HepG2 (cell line): ENCODE measurements around the gene TMEM134. TPM values are rescaled to one million over a fixed set of nuclear protein-coding genes. Genes with fewer than 3 reads are reported as not detected.
A peak's percentile ranks its signal among the peaks of the same experiment; 100 is the strongest.

Experiments used
- ATF7 ChIP-seq, 2 experiments: fragments of 450-650 bp in 1 of 2; sonication (generic) in 1 of 2; formaldehyde crosslinking in 1 of 2; IDR thresholded peaks; 2 replicates each; pipeline versions ENCODE4 v1.4.0 to v1.6.1; 2016 to 2020; ENCODE audit warnings: antibody characterized with exemption in 1 of 2, mild to moderate bottlenecking in 1 of 2, missing genetic modification reagents in 1 of 2
- DMAP1 ChIP-seq: IDR thresholded peaks from 2 replicates; pipeline ENCODE4 v1.6.1; 2016
- ERF ChIP-seq: IDR thresholded peaks from 2 replicates; pipeline ENCODE4 v1.6.1; 2018; ENCODE audit warnings: missing biosample characterization, missing genetic modification reagents
- IKZF1 ChIP-seq: fragments of 450-650 bp; IDR thresholded peaks from 2 replicates; pipeline ENCODE4 v1.7.1; 2016
- KDM5A ChIP-seq: fragments of 200-600 bp; sonication (generic); IDR thresholded peaks from 2 replicates; pipeline ENCODE4 v1.7.0; 2018; ENCODE audit warnings: antibody characterized with exemption, mild to moderate bottlenecking, low read length, borderline replicate concordance
- NBN ChIP-seq: fragments of 450-650 bp; conservative IDR thresholded peaks from 2 replicates; pipeline ENCODE4 v1.6.1; 2017
- REXO4 ChIP-seq: sonication (generic); formaldehyde crosslinking; IDR thresholded peaks from 2 replicates; pipeline ENCODE4 v1.8.0; 2022; ENCODE audit warnings: missing genetic modification reagents, mild to moderate bottlenecking, borderline replicate concordance
- RORA ChIP-seq: sonication (generic); formaldehyde crosslinking; IDR thresholded peaks from 2 replicates; pipeline ENCODE4 v1.5.0; 2020; ENCODE audit warnings: mild to moderate bottlenecking, missing genetic modification reagents, moderate library complexity
- SAFB2 ChIP-seq: sonication (generic); formaldehyde crosslinking; IDR thresholded peaks from 2 replicates; pipeline ENCODE4 v1.5.1; 2020; ENCODE audit warnings: missing genetic modification reagents, low read depth, mild to moderate bottlenecking, borderline replicate concordance
- TOPORS ChIP-seq: sonication (generic); formaldehyde crosslinking; IDR thresholded peaks from 2 replicates; pipeline ENCODE4 v1.8.0; 2023; ENCODE audit warnings: mild to moderate bottlenecking, missing genetic modification reagents
- ZNF143 ChIP-seq: sonication (generic); formaldehyde crosslinking; IDR thresholded peaks from 2 replicates; pipeline ENCODE4 v1.4.0; 2020; ENCODE audit warnings: missing genetic modification reagents
- ZNF256 ChIP-seq: sonication (generic); formaldehyde crosslinking; conservative IDR thresholded peaks from 2 replicates; pipeline ENCODE4 v1.4.0; 2020; ENCODE audit warnings: missing genetic modification reagents
- ZNF546 ChIP-seq: sonication (generic); formaldehyde crosslinking; conservative IDR thresholded peaks from 2 replicates; pipeline ENCODE4 v1.8.1; 2023; ENCODE audit warnings: mild to moderate bottlenecking, missing genetic modification reagents
- ZNF660 ChIP-seq: sonication (generic); formaldehyde crosslinking; IDR thresholded peaks from 2 replicates; pipeline ENCODE4 v1.5.1; 2020; ENCODE audit warnings: mild to moderate bottlenecking, low read depth, missing genetic modification reagents, borderline replicate concordance
- ZNF713 ChIP-seq: sonication (generic); formaldehyde crosslinking; IDR thresholded peaks from 2 replicates; pipeline ENCODE4 v1.4.0; 2020; ENCODE audit warnings: mild to moderate bottlenecking, missing genetic modification reagents
- polyA plus RNA-seq, 8 experiments: library from polyadenylated mRNA; depleted of rRNA in 3 of 8; stranded (reverse) in 7 of 8; unstranded in 1 of 8; fragments of >200 nt; fragmentation: Illumina TruSeq in 4 of 8; extraction: Trizol in 4 of 8; gene quantifications; 2 replicates each; pipeline versions ENCODE4 v1.2.1 to v1.2.3, GENCODE V29; 2011 to 2016; ENCODE audit warnings: low read depth in 4 of 8, missing spikeins in 1 of 8, mixed read lengths in 1 of 8; ENCODE audit not compliant: insufficient read depth in 1 of 8
- total RNA-seq, 5 experiments: library from RNA; depleted of rRNA; stranded (reverse); fragments of >200 nt; fragmentation: Illumina TruSeq; extraction: Trizol; gene quantifications; 2 replicates each; pipeline ENCODE4 v1.2.3, GENCODE V29; 2016; ENCODE audit warnings: low read depth in 1 of 5
- TF ChIP-seq, protein P1 (sequence below): sonication (generic); formaldehyde crosslinking; IDR thresholded peaks from 2 replicates; pipeline ENCODE4 v1.4.0; 2020; ENCODE audit warnings: missing genetic modification reagents, borderline replicate concordance
- TF ChIP-seq, protein P2 (sequence below), 2 experiments: IDR thresholded peaks; 2 replicates each; pipeline ENCODE4 v1.6.1; 2011 to 2012; ENCODE audit warnings: low read length in 2 of 2, borderline replicate concordance in 1 of 2, low read depth in 1 of 2, mild to moderate bottlenecking in 1 of 2, moderate library complexity in 1 of 2
- TF ChIP-seq, protein P3 (sequence below): sonication (generic); formaldehyde crosslinking; IDR thresholded peaks from 2 replicates; pipeline ENCODE4 v1.5.0; 2020; ENCODE audit warnings: missing genetic modification reagents, mild to moderate bottlenecking, borderline replicate concordance
- TF ChIP-seq, protein P4 (sequence below): sonication (generic); formaldehyde crosslinking; IDR thresholded peaks from 2 replicates; pipeline ENCODE4 v1.5.1; 2020; ENCODE audit warnings: missing genetic modification reagents, mild to moderate bottlenecking, borderline replicate concordance
- TF ChIP-seq, protein P5 (sequence below): sonication (generic); formaldehyde crosslinking; IDR thresholded peaks from 2 replicates; pipeline ENCODE4 v1.8.0; 2022; ENCODE audit warnings: missing genetic modification reagents, low read depth, mild to moderate bottlenecking, borderline replicate concordance

The TMEM134 gene
- total and polyA plus RNA-seq, 2 of the 13 experiments (the other 11 are each of a cell fraction or from before 2014, with no cell fraction given): 6.9 to 26.9 TPM

DNA sequence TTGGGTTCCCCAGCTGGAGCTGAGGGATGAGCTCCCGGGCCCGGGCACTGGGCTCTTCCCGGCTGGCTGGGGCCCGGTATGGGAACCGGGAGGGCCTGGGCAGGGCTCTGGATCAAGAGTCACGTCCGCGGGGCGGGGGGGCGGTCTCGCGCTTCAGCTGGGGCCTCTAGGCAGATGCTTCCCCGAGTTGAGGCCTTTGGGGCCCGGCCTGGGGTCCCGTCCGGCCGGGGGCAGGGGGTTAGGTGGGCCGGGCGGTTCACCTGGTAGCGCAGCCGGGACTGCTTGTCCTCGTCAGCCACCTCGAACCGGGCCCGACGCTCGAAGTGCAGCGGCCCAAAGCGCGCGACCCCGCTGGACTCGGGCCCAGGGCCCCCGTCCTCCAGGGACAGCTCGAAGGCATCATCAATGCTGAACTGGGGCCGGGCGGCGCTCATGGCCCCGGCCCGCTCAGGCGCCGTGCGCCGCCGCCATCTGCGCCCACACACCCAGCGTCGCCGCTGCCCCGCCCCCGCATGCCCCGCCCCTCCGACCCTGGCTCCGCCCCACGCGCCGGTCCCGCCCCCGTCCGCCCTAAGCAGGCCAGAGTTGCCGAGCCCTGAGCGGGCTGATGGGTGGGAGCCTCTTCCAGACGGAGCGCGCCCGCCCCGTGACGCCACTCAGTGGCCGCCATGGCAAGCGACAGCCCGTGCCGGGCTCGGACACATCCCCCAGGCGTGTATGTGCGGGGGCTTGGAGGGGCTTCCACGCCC, at the start of gene TMEM134 (continued):
- TF ChIP-seq, protein P1, sequence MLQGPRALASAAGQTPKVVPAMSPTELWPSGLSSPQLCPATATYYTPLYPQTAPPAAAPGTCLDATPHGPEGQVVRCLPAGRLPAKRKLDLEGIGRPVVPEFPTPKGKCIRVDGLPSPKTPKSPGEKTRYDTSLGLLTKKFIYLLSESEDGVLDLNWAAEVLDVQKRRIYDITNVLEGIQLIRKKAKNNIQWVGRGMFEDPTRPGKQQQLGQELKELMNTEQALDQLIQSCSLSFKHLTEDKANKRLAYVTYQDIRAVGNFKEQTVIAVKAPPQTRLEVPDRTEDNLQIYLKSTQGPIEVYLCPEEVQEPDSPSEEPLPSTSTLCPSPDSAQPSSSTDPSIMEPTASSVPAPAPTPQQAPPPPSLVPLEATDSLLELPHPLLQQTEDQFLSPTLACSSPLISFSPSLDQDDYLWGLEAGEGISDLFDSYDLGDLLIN (CRISPR knock-in tag): no peak; the same call in 1 of the 2 replicates
- peak; percentile 73; the same call in 1 of the 2 replicates for TF ChIP-seq SAFB2
- peak; percentile 55 for TF ChIP-seq DMAP1
- TF ChIP-seq ZNF713 (CRISPR knock-in tag): no peak
- no peak for TF ChIP-seq IKZF1
- TF ChIP-seq, protein P2, sequence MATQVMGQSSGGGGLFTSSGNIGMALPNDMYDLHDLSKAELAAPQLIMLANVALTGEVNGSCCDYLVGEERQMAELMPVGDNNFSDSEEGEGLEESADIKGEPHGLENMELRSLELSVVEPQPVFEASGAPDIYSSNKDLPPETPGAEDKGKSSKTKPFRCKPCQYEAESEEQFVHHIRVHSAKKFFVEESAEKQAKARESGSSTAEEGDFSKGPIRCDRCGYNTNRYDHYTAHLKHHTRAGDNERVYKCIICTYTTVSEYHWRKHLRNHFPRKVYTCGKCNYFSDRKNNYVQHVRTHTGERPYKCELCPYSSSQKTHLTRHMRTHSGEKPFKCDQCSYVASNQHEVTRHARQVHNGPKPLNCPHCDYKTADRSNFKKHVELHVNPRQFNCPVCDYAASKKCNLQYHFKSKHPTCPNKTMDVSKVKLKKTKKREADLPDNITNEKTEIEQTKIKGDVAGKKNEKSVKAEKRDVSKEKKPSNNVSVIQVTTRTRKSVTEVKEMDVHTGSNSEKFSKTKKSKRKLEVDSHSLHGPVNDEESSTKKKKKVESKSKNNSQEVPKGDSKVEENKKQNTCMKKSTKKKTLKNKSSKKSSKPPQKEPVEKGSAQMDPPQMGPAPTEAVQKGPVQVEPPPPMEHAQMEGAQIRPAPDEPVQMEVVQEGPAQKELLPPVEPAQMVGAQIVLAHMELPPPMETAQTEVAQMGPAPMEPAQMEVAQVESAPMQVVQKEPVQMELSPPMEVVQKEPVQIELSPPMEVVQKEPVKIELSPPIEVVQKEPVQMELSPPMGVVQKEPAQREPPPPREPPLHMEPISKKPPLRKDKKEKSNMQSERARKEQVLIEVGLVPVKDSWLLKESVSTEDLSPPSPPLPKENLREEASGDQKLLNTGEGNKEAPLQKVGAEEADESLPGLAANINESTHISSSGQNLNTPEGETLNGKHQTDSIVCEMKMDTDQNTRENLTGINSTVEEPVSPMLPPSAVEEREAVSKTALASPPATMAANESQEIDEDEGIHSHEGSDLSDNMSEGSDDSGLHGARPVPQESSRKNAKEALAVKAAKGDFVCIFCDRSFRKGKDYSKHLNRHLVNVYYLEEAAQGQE (IDR thresholded peaks at IDR 0.05; ENCODE audit: borderline replicate concordance in 1 of 2, low read depth in 1 of 2, low read length in 2 of 2): no peak; a peak in 1 of 4 replicates
- TF ChIP-seq, protein P3, sequence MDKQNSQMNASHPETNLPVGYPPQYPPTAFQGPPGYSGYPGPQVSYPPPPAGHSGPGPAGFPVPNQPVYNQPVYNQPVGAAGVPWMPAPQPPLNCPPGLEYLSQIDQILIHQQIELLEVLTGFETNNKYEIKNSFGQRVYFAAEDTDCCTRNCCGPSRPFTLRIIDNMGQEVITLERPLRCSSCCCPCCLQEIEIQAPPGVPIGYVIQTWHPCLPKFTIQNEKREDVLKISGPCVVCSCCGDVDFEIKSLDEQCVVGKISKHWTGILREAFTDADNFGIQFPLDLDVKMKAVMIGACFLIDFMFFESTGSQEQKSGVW (CRISPR knock-in tag): 0 out of 2 replicates have a peak, but pooled peaks have one; percentile 37
- TF ChIP-seq, protein P4, sequence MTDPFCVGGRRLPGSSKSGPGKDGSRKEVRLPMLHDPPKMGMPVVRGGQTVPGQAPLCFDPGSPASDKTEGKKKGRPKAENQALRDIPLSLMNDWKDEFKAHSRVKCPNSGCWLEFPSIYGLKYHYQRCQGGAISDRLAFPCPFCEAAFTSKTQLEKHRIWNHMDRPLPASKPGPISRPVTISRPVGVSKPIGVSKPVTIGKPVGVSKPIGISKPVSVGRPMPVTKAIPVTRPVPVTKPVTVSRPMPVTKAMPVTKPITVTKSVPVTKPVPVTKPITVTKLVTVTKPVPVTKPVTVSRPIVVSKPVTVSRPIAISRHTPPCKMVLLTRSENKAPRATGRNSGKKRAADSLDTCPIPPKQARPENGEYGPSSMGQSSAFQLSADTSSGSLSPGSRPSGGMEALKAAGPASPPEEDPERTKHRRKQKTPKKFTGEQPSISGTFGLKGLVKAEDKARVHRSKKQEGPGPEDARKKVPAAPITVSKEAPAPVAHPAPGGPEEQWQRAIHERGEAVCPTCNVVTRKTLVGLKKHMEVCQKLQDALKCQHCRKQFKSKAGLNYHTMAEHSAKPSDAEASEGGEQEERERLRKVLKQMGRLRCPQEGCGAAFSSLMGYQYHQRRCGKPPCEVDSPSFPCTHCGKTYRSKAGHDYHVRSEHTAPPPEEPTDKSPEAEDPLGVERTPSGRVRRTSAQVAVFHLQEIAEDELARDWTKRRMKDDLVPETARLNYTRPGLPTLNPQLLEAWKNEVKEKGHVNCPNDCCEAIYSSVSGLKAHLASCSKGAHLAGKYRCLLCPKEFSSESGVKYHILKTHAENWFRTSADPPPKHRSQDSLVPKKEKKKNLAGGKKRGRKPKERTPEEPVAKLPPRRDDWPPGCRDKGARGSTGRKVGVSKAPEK (CRISPR knock-in tag): no peak
- no peak for TF ChIP-seq REXO4
- TF ChIP-seq ZNF256: no peak
- TF ChIP-seq NBN: no peak
- TF ChIP-seq RORA (CRISPR knock-in tag): no peak
- no peak; the same call in 1 of the 2 replicates for TF ChIP-seq TOPORS (CRISPR knock-in tag)
- no peak for TF ChIP-seq ZNF546 (CRISPR knock-in tag)
- peak; percentile 93 for TF ChIP-seq ERF (CRISPR knock-in tag)
- TF ChIP-seq ATF7 (IDR thresholded peaks at IDR 0.05): no peak
- 0 out of 2 replicates have a peak, but pooled peaks have one; percentile 14 for TF ChIP-seq ATF7 (CRISPR knock-in tag; IDR thresholded peaks at IDR 0.05)
- TF ChIP-seq, protein P5, sequence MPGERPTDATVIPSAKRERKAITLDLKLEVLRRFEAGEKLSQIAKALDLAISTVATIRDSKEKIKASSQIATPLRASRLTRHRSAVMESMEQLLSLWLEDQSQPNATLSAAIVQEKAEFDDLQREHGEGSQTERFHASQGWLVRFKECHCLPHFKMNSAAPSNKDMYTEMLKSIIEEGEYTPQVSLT: no peak
- peak; percentile 55; the same call in 1 of the 2 replicates for TF ChIP-seq KDM5A
- no peak for TF ChIP-seq ZNF660 (CRISPR knock-in tag)
- peak; percentile 63 for TF ChIP-seq ZNF143 (CRISPR knock-in tag)
